ENCODE results near the gene MYL7.
A peak's percentile ranks its signal among the peaks of the same experiment; 100 is the strongest.

MYL7 gene

GRCh38 chr7:44102846-44103565 lies 38.1 kb downstream of the MYL7 start:
- peaks cover 0 to under 1% of the 10 kb centered on the region in 2 donors for H3K36me3 ChIP-seq (ENCODE audit: control insufficient read depth in 2 of 2, insufficient read depth in 2 of 2, low read length in 2 of 2)
- H3K4me3 ChIP-seq (ENCODE audit: low read length in 2 of 2) = no peak overlapping the region
- peaks cover 37% of the 10 kb centered on the region for H3K4me1 ChIP-seq (ENCODE audit: control insufficient read depth, insufficient read depth, low read length)
- H3K9ac ChIP-seq (ENCODE audit: low read length in 2 of 2) = peak overlapping the region in 1 of 2 donors; percentile 5
- H3K27me3 ChIP-seq (ENCODE audit: control insufficient read depth in 1 of 2, insufficient read depth in 2 of 2, low read length in 2 of 2) = peaks cover 2 to 28% of the 10 kb centered on the region in 2 donors
- peak overlapping the region; percentile 41 for H3K27ac ChIP-seq (ENCODE audit: low read length)
- H3K9me3 ChIP-seq (ENCODE audit: control insufficient read depth in 2 of 2, low read length in 2 of 2) = no peaks in the 10 kb centered on the region

- Histone ChIP-seq H3K9ac (ENCODE audit: low read length in 2 of 2) (no peak overlapping the region), H3K36me3 (ENCODE audit: control insufficient read depth in 2 of 2, insufficient read depth in 2 of 2, low read length in 2 of 2) (no peaks in the 10 kb centered on the region), H3K27ac (ENCODE audit: low read length) (no peak overlapping the region), H3K4me1 (ENCODE audit: control insufficient read depth, insufficient read depth, low read length) (peaks cover 37% of the 10 kb centered on the region), H3K9me3 (ENCODE audit: control insufficient read depth in 2 of 2, low read length in 2 of 2) (no peaks in the 10 kb centered on the region), H3K4me3 (ENCODE audit: low read length in 2 of 2) (no peak overlapping the region), H3K27me3 (ENCODE audit: control insufficient read depth in 1 of 2, insufficient read depth in 2 of 2, low read length in 2 of 2) (peaks cover 2 to 27% of the 10 kb centered on the region in 2 donors)
Measured at GRCh38 chr7:44101966-44102845, 38.9 kb downstream of the MYL7 start.

DNA sequence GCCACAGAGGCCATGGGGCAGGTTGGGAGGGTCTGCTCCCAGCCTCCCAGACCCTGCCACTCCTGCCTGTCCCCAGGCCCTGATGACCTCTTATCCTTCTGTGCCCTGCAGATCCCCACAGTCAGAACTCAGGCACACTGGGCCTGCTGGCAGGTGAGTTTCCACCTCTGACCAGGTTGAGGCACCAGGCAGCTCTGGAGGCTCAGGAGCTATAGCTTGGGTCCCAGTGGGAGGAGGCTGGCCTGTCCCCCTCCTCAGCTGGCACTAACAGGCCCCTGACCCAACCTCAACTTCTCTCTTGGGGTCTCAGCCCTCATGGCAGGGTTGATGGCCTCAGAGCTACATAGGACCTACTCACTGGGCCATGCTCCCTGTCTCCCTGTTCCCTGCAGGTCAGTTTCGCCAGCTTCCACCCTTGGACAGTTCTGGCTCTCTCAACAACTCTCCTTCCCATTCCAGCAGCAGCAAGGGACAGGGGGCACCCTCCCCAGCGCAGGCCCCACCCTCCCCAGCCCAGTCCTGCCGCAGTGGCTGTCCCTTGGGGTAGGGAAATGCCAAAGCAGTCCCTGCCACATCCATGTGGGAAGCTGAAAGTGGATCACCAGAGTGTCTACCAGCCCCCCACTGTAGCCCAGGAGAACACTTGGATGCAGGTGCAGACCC lies 39.7 kb downstream of the MYL7 start:
- Histone ChIP-seq H3K4me1 (ENCODE audit: control insufficient read depth, insufficient read depth, low read length) (peaks cover 32% of the 10 kb centered on the region), H3K4me3 (ENCODE audit: low read length in 2 of 2) (no peak overlapping the region), H3K27ac (ENCODE audit: low read length) (peak overlapping the region; percentile 24), H3K27me3 (ENCODE audit: control insufficient read depth in 1 of 2, insufficient read depth in 2 of 2, low read length in 2 of 2) (peaks cover 2 to 20% of the 10 kb centered on the region in 2 donors), H3K36me3 (ENCODE audit: control insufficient read depth in 2 of 2, insufficient read depth in 2 of 2, low read length in 2 of 2) (no peaks in the 10 kb centered on the region), H3K9me3 (ENCODE audit: control insufficient read depth in 2 of 2, low read length in 2 of 2) (no peaks in the 10 kb centered on the region), H3K9ac (ENCODE audit: low read length in 2 of 2) (no peak overlapping the region)

DNA sequence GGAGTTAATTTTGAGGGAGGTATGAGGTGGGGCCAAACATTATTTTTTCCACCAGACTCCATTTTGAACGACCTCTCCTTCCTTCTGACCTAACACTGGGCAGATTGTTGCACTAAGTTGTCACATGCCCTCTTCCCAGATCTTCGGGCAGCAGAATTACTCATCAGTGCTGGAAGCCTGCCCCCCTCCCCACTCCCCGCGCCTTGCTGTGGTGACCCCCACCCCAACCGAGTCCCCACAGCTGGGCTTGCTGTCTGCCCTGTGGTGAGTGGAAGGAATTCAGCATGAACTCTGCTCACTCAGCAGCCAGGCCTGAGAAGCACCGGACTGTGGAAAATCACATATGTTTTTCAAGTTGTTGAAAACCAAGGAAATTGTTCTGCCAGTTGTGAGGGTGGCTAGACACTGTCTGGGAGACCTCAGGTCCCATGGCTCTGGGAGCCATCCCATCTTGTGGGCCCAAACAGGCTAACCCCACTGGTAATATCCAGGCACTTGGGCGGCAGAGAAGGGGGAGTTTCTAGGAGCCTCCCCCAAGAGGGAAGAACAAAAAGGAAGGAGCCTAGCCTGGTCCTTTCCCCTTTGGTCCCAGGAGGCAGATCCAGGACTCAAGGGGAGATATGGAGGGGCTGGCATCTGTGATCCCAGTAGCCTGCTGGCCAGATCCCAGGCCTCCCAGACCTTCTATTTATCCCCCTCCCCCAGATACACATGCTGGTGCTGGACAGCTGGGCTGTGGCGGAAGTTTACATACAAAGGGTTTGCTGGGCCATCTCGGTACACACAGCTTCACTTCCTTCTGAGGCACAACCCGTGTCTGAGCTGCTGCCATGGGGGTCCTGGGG lies 40.5 kb downstream of the MYL7 start:
- H3K4me1 ChIP-seq (ENCODE audit: control insufficient read depth, insufficient read depth, low read length) = peaks cover 26% of the 10 kb centered on the region
- no peak overlapping the region for H3K9ac ChIP-seq (ENCODE audit: low read length in 2 of 2)
- H3K27ac ChIP-seq (ENCODE audit: low read length) = peak overlapping the region; percentile 24
- H3K36me3 ChIP-seq (ENCODE audit: control insufficient read depth in 2 of 2, insufficient read depth in 2 of 2, low read length in 2 of 2) = no peaks in the 10 kb centered on the region
- H3K4me3 ChIP-seq (ENCODE audit: low read length in 2 of 2) = no peak overlapping the region
- H3K9me3 ChIP-seq (ENCODE audit: control insufficient read depth in 2 of 2, low read length in 2 of 2) = no peaks in the 10 kb centered on the region
- H3K27me3 ChIP-seq (ENCODE audit: control insufficient read depth in 1 of 2, insufficient read depth in 2 of 2, low read length in 2 of 2) = peaks cover 1 to 13% of the 10 kb centered on the region in 2 donors

DNA sequence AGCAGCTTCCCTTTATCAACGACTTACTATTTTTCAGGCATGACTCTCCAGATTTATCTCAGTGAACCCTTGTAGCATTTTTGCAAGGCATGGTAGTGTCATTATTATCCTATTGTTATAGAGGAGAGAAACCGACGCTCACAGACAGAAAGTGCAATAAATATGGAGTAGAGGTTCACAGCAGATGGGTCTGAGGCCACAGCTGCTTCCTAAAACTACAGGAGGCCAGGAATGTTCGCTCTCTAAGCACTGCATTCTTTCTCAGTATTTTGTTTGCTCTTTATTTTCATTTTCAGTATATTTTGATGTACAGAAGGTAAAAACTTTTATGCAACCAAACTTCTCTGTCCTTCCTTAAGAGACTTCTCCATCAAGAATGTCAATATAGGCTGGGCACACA lies 41.5 kb downstream of the MYL7 start:
- no peaks in the 10 kb centered on the region for H3K36me3 ChIP-seq (ENCODE audit: control insufficient read depth in 2 of 2, insufficient read depth in 2 of 2, low read length in 2 of 2)
- peaks cover 0 to 8% of the 10 kb centered on the region in 2 donors for H3K27me3 ChIP-seq (ENCODE audit: control insufficient read depth in 1 of 2, insufficient read depth in 2 of 2, low read length in 2 of 2)
- H3K9me3 ChIP-seq (ENCODE audit: control insufficient read depth in 2 of 2, low read length in 2 of 2) = no peaks in the 10 kb centered on the region
- no peak overlapping the region for H3K4me3 ChIP-seq (ENCODE audit: low read length in 2 of 2)
- no peak overlapping the region for H3K27ac ChIP-seq (ENCODE audit: low read length)
- no peak overlapping the region for H3K9ac ChIP-seq (ENCODE audit: low read length in 2 of 2)
- H3K4me1 ChIP-seq (ENCODE audit: control insufficient read depth, insufficient read depth, low read length) = peaks cover 16% of the 10 kb centered on the region

DNA sequence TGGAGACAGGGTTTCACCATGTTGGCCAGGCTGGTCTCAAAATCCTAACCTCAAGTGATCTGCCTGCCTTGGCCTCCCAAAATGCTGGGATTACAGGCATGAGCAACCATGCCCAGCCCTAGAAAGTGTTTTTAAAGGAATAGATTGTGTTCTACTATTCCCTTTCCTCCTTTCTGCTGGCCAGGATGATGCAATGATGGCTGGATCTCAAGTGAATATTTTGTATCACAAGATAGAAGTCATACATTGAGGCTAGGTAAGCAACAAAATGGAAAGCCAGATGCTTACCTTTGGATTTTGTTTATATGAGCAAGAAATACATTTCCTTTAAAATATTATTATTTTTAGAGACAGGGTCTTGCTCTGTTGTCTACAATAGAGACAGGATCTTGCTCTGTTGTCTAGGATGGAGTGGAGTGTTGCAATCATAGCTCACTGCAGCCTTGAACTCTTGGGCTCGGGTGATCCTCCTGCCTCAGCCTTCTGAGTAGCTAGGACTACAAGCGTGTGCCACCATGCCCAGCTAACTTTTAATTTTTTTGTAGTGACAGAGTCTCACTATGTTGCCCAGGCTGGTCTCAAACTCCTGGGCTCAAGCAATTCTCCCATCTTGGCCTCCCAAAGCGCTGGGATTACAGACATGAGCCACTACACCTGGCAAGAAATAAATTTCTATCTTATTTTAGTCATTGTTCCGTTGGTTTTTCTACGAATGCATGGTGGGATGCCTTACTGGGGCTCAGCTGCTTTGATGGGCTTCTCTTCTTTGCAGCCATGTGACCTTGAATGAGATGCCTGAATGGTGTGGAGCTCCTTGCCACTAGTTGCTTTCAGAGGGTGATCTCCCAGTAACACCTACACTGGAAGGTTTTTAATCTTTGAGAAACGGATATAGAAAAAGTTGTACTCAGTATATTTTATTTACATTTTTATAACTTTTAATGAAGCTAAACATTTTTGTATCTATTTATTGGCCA lies 42.8 kb downstream of the MYL7 start:
- Histone ChIP-seq H3K4me1 (ENCODE audit: control insufficient read depth, insufficient read depth, low read length) (peaks cover 7% of the 10 kb centered on the region), H3K9ac (ENCODE audit: low read length in 2 of 2) (no peak overlapping the region), H3K27ac (ENCODE audit: low read length) (no peak overlapping the region), H3K9me3 (ENCODE audit: control insufficient read depth in 2 of 2, low read length in 2 of 2) (no peaks in the 10 kb centered on the region), H3K36me3 (ENCODE audit: control insufficient read depth in 2 of 2, insufficient read depth in 2 of 2, low read length in 2 of 2) (no peaks in the 10 kb centered on the region), H3K4me3 (ENCODE audit: low read length in 2 of 2) (no peak overlapping the region), H3K27me3 (ENCODE audit: control insufficient read depth in 1 of 2, insufficient read depth in 2 of 2, low read length in 2 of 2) (no peaks in the 10 kb centered on the region)

DNA sequence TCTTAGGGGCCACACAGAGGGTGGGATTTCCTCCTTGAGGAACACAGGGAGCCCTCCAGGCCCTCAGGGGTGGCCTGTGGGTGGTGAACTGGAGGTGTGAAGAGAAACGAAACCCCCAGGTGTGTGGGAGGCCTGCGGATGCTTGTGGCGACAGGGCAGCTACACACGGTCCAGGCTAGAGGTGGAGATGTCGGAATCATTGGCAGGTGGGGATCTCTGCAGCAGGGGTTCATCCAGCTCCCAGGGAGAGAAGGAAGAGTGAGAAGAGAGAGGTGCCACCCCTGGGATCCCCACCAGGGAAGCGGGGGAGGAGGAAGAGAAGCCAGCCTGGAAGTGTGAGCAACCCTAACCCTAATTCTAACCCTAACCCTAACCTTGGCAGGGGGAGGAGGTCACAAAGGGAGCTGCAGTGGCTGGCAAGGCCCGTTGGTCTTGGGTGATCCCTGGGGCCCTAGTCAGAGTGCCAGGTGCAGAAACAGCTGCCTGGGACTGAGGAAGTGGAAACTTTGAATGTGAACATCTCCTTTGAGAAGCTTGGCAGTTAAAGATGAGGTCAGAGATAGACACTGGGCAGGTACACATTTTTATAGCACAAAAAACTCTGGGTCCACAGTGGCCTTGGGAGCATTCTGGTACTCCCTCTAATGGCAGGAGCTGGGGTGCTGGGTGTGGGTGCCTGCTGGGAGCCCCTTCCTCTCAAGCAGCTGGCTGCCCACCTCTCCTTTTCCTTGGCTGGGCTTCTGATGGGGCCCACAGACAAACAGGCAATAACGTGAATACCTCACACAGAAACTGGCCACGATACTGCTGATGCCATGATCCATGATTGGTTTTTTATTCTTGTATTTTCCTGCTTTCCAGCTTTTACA lies 43.8 kb downstream of the MYL7 start:
- Histone ChIP-seq H3K4me1 (ENCODE audit: control insufficient read depth, insufficient read depth, low read length) (no peaks in the 10 kb centered on the region), H3K9ac (ENCODE audit: low read length in 2 of 2) (no peak overlapping the region), H3K9me3 (ENCODE audit: control insufficient read depth in 2 of 2, low read length in 2 of 2) (no peaks in the 10 kb centered on the region), H3K36me3 (ENCODE audit: control insufficient read depth in 2 of 2, insufficient read depth in 2 of 2, low read length in 2 of 2) (no peaks in the 10 kb centered on the region), H3K27me3 (ENCODE audit: control insufficient read depth in 1 of 2, insufficient read depth in 2 of 2, low read length in 2 of 2) (no peaks in the 10 kb centered on the region), H3K27ac (ENCODE audit: low read length) (no peak overlapping the region), H3K4me3 (ENCODE audit: low read length in 2 of 2) (no peak overlapping the region)

DNA sequence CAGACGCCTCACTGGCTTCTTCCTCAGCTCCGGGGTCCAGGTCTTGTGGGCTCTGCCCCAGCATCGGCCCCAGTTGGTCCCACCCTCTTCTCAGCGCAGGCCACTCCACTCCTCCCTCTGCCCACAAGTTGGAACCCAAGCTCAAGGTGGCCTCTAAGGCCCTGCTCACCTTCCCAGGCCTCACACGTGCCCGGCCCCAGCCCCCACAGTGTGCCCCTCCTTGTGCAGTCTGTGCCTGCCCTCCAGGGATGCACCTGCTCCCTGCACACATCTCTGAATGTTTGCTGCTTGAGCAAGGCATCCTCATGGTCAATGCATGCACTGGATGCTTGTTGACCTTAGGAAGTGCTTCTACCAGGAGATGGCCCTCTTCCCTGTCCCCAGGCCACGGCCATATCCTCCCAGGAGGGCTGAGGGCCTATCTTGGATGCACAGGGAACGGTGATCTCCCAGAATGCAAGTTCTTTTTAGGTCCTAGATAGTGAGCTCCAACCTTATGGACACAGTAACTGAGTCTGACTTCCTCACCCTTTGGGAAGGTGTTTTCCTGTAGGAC lies 44.7 kb downstream of the MYL7 start:
- Histone ChIP-seq H3K9ac (ENCODE audit: low read length in 2 of 2) (no peak overlapping the region), H3K36me3 (ENCODE audit: control insufficient read depth in 2 of 2, insufficient read depth in 2 of 2, low read length in 2 of 2) (no peaks in the 10 kb centered on the region), H3K27ac (ENCODE audit: low read length) (no peak overlapping the region), H3K9me3 (ENCODE audit: control insufficient read depth in 2 of 2, low read length in 2 of 2) (no peaks in the 10 kb centered on the region), H3K4me3 (ENCODE audit: low read length in 2 of 2) (no peak overlapping the region), H3K4me1 (ENCODE audit: control insufficient read depth, insufficient read depth, low read length) (no peaks in the 10 kb centered on the region), H3K27me3 (ENCODE audit: control insufficient read depth in 1 of 2, insufficient read depth in 2 of 2, low read length in 2 of 2) (no peaks in the 10 kb centered on the region)

DNA sequence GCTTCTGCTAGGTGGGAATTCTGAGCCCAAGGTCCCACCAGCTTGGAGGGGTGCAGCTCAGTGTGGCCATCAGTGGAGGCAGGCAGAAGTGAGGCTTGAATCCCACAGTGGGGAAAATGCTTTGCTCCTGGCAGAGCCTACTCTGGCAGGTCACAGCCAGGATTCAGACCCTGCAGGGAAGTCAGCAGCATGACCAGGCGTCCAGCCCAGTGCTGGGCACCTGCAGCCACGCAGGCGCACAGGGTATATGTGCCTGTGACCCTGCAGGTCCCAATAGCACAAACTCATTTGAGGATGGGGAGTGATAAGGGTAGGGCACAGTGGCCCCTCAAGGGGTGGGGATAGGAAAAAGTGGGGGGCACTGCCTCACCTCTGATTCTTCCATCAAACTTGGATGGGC lies 45.4 kb downstream of the MYL7 start:
- H3K36me3 ChIP-seq (ENCODE audit: control insufficient read depth in 2 of 2, insufficient read depth in 2 of 2, low read length in 2 of 2) = no peaks in the 10 kb centered on the region
- no peak overlapping the region for H3K9ac ChIP-seq (ENCODE audit: low read length in 2 of 2)
- H3K4me3 ChIP-seq (ENCODE audit: low read length in 2 of 2) = no peak overlapping the region
- no peaks in the 10 kb centered on the region for H3K9me3 ChIP-seq (ENCODE audit: control insufficient read depth in 2 of 2, low read length in 2 of 2)
- H3K27me3 ChIP-seq (ENCODE audit: control insufficient read depth in 1 of 2, insufficient read depth in 2 of 2, low read length in 2 of 2) = no peaks in the 10 kb centered on the region
- H3K27ac ChIP-seq (ENCODE audit: low read length) = no peak overlapping the region
- H3K4me1 ChIP-seq (ENCODE audit: control insufficient read depth, insufficient read depth, low read length) = peaks cover 2% of the 10 kb centered on the region
